ENCODE results near the gene RPS6KB2. TPM values are rescaled to one million over a fixed set of nuclear protein-coding genes. Genes with fewer than 3 reads are reported as not detected.

The RPS6KB2 gene
- total RNA-seq, 2 donors from 2014 or later: 35.5 to 44.6 TPM

GRCh38 chr11:67429038-67429668 is 859 bp downstream of the RPS6KB2 start:
- H3K27ac ChIP-seq: peak overlapping the region; percentile 90
- no peak for TF ChIP-seq CTCF (IDR thresholded peaks at IDR 0.05)
- peaks cover 0 to 25% of the 10 kb centered on the region in 2 donors for H3K4me1 ChIP-seq
- no peaks in the 10 kb centered on the region for H3K27me3 ChIP-seq
- H3K9me3 ChIP-seq: no peaks in the 10 kb centered on the region
- H3K4me3 ChIP-seq: peak overlapping the region; percentile 78 to 98
- no peak for DNase-seq (ENCODE audit: low spot score)
- peaks cover 36% of the 10 kb centered on the region for H3K36me3 ChIP-seq

GRCh38 chr11:67429722-67430121 is 1.4 kb downstream of the RPS6KB2 start:
- no peak for DNase-seq (ENCODE audit: low spot score)
- H3K9me3 ChIP-seq: no peaks in the 10 kb centered on the region
- no peak overlapping the region for H3K27ac ChIP-seq
- peaks cover 42% of the 10 kb centered on the region for H3K36me3 ChIP-seq
- H3K4me3 ChIP-seq: no peak overlapping the region
- H3K27me3 ChIP-seq: no peaks in the 10 kb centered on the region
- TF ChIP-seq CTCF (IDR thresholded peaks at IDR 0.05): no peak
- H3K4me1 ChIP-seq: peaks cover 0 to 25% of the 10 kb centered on the region in 2 donors

GRCh38 chr11:67431346-67432249 is 3.3 kb downstream of the RPS6KB2 start:
- TF ChIP-seq CTCF (IDR thresholded peaks at IDR 0.05): no peak
- DNase-seq (ENCODE audit: low spot score): no peak

DNA sequence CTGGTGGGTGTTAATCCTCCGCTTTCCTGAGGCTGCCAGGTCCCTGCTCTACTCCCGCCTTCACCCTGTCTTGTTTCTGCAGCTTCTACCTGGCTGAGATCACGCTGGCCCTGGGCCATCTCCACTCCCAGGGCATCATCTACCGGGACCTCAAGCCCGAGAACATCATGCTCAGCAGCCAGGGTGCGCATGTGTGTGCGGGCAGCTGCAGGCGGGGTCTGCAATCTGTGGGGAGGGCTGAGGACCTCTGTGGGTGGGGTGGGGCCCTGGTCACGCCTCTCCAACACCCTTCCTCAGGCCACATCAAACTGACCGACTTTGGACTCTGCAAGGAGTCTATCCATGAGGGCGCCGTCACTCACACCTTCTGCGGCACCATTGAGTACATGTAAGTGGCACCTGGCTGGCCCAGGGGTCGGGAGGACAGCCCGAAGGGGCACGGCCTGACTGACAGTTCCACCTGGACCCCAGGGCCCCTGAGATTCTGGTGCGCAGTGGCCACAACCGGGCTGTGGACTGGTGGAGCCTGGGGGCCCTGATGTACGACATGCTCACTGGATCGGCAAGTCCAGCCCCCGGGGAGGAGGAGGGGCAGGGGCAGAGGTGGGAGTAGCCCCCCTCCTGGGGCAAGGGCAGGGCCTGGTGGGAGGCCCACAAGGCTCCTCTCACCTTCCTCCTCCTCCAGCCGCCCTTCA is 4.5 kb downstream of the RPS6KB2 start:
- Histone ChIP-seq H3K9me3 (no peaks in the 10 kb centered on the region), H3K4me3 (no peak overlapping the region), H3K4me1 (peaks cover 0 to 39% of the 10 kb centered on the region in 2 donors), H3K27me3 (no peaks in the 10 kb centered on the region), H3K27ac (no peak overlapping the region), H3K36me3 (peaks cover 59% of the 10 kb centered on the region)
- DNase-seq (ENCODE audit: low spot score): no peak
- TF ChIP-seq CTCF (IDR thresholded peaks at IDR 0.05): no peak

More at GRCh38 chr11:67431346-67432249, 3.3 kb downstream of the RPS6KB2 start:
- no peaks in the 10 kb centered on the region for H3K27me3 ChIP-seq
- H3K9me3 ChIP-seq: no peaks in the 10 kb centered on the region
- H3K27ac ChIP-seq: no peak overlapping the region
- H3K4me1 ChIP-seq: peaks cover 0 to 32% of the 10 kb centered on the region in 2 donors
- H3K4me3 ChIP-seq: no peak overlapping the region
- peaks cover 52% of the 10 kb centered on the region for H3K36me3 ChIP-seq

DNA sequence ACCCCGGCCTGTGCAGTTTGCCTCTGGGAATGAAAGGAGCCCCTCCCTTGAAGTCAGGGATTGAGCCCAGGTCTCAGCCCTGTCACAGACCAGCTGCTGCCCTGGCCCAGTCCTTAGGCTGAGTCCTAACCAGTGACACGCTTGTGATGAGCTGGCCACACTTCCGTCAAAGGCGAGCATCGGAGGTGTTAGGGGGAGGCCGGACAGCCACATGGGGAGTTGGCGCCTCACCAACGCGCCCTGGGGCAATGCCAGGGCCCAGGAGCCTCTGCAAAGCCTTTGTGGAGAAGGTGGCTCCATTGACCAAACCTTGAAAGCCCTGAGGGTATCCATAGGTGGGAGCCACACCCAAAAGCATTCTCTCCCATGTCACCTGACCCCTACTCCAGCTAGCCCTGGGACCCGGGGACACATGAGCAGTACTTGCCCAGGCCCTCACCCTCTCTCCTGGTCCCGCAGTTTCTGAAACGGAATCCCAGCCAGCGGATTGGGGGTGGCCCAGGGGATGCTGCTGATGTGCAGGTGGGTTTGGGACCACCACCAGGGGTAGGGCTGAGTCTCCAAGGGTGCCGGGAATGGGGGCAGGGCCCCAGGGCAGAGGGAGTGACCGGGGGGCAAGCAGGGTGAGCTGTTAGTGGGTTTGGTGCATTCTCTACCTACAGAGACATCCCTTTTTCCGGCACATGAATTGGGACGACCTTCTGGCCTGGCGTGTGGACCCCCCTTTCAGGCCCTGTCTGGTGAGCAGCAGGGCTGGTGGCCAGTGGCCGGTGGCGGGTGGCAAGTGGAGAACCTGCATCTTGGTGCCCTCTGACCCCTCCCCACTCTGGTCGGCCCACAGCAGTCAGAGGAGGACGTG is 5.5 kb downstream of the RPS6KB2 start:
- no peaks in the 10 kb centered on the region for H3K27me3 ChIP-seq
- H3K27ac ChIP-seq: no peak overlapping the region
- H3K36me3 ChIP-seq: peaks cover 62% of the 10 kb centered on the region
- no peak for DNase-seq (ENCODE audit: low spot score)
- TF ChIP-seq CTCF (IDR thresholded peaks at IDR 0.05): no peak
- no peak overlapping the region for H3K4me3 ChIP-seq
- no peaks in the 10 kb centered on the region for H3K9me3 ChIP-seq
- peaks cover 0 to 38% of the 10 kb centered on the region in 2 donors for H3K4me1 ChIP-seq
